ENCODE measurements around the gene ARHGAP26. TPM values are rescaled to one million over a fixed set of nuclear protein-coding genes. Genes with fewer than 3 reads are reported as not detected.

Gene ARHGAP26
- total RNA-seq, 1 experiment from 2014 or later = 65.5 TPM

- ATAC-seq (no peak), DNase-seq (ENCODE audit: low read depth, low spot score) (no peak)
- BruUV-seq (replicated peaks) = no TSS peak
- Histone ChIP-seq H3K27ac (ENCODE audit: low read length) (no peak overlapping the region), H3K9me3 (ENCODE audit: control insufficient read depth, insufficient read depth, low read depth, low read length) (no peaks in the 10 kb centered on the region), H3K36me3 (ENCODE audit: control insufficient read depth, insufficient read depth, low read length) (no peaks in the 10 kb centered on the region), H3K4me3 (ENCODE audit: low read depth in 2 of 2, low read length in 2 of 2) (no peak overlapping the region), H3K27me3 (ENCODE audit: control insufficient read depth, insufficient read depth, low read length) (no peaks in the 10 kb centered on the region), H3K4me1 (ENCODE audit: control insufficient read depth, insufficient read depth, low read length) (no peaks in the 10 kb centered on the region)
- ChIA-PET CTCF (no interaction called here), POLR2A (no interaction called here)
- TF ChIP-seq CTCF (IDR thresholded peaks at IDR 0.05) = no peak
- TF ChIP-seq REST (IDR thresholded peaks at IDR 0.05; ENCODE audit: insufficient read depth in 1 of 2, low read depth in 2 of 2, low read length in 1 of 2) = no peak
- no peak for TF ChIP-seq SIN3A (IDR thresholded peaks at IDR 0.05; ENCODE audit: borderline replicate concordance, insufficient read depth, low read depth, low read length)
- no peak for TF ChIP-seq TCF7L2 (IDR thresholded peaks at IDR 0.05; ENCODE audit: low read depth, low read length)
- TF ChIP-seq POLR2AphosphoS5 (IDR thresholded peaks at IDR 0.05; ENCODE audit: low read depth, low read length) = no peak
- in situ Hi-C loops (cut with HindIII; ENCODE audit: low pct_unique_long_range_greater_than_20kb, low sequenced_read_pairs) = no loop called here
- intact Hi-C loops (cut with micrococcal nuclease; ENCODE audit: unreplicated experiment) = no loop called here
Observed at GRCh38 chr5:142971303-142972013, 201.3 kb downstream of the ARHGAP26 start.

- H3K27me3 ChIP-seq (ENCODE audit: control insufficient read depth, insufficient read depth, low read length) = no peaks in the 10 kb centered on the region
- CTCF ChIA-PET = no interaction called here
- intact Hi-C loops (cut with micrococcal nuclease; ENCODE audit: unreplicated experiment) = no loop called here
- POLR2A ChIA-PET = no interaction called here
- H3K27ac ChIP-seq (ENCODE audit: low read length) = no peak overlapping the region
- no peaks in the 10 kb centered on the region; the same call in 1 of the 2 replicates for H3K4me1 ChIP-seq (ENCODE audit: control insufficient read depth, insufficient read depth, low read length)
- no peaks in the 10 kb centered on the region for H3K36me3 ChIP-seq (ENCODE audit: control insufficient read depth, insufficient read depth, low read length)
- ATAC-seq = no peak
- TF ChIP-seq REST (IDR thresholded peaks at IDR 0.05; ENCODE audit: insufficient read depth in 1 of 2, low read depth in 2 of 2, low read length in 1 of 2) (no peak), CTCF (IDR thresholded peaks at IDR 0.05) (no peak), POLR2AphosphoS5 (IDR thresholded peaks at IDR 0.05; ENCODE audit: low read depth, low read length) (no peak), TCF7L2 (IDR thresholded peaks at IDR 0.05; ENCODE audit: low read depth, low read length) (no peak), SIN3A (IDR thresholded peaks at IDR 0.05; ENCODE audit: borderline replicate concordance, insufficient read depth, low read depth, low read length) (no peak)
- H3K9me3 ChIP-seq (ENCODE audit: control insufficient read depth, insufficient read depth, low read depth, low read length) = no peaks in the 10 kb centered on the region
- in situ Hi-C loops (cut with HindIII; ENCODE audit: low pct_unique_long_range_greater_than_20kb, low sequenced_read_pairs) = no loop called here
- no peak overlapping the region for H3K4me3 ChIP-seq (ENCODE audit: low read depth in 2 of 2, low read length in 2 of 2)
- no TSS peak for BruUV-seq (replicated peaks)
- no peak for DNase-seq (ENCODE audit: low read depth, low spot score)
Observed at GRCh38 chr5:142972064-142972570, 201.9 kb downstream of the ARHGAP26 start.
